ENCODE data around the gene MOV10. TPM values are rescaled to one million over a fixed set of nuclear protein-coding genes. Genes with fewer than 3 reads are reported as not detected.

Gene MOV10
- total RNA-seq, 1 donor from 2014 or later = 10.3 TPM

GRCh38 chr1:112731451-112731850 is 57.0 kb downstream of the MOV10 start:
- Histone ChIP-seq H3K4me3 (ENCODE audit: low read depth, low read length) (no peak overlapping the region), H3K27me3 (ENCODE audit: control insufficient read depth, insufficient read depth, low read length) (no peaks in the 10 kb centered on the region), H3K36me3 (ENCODE audit: control insufficient read depth, insufficient read depth, low read length) (no peaks in the 10 kb centered on the region)
- FAIRE-seq = no peak
- no peak for TF ChIP-seq CTCF (IDR thresholded peaks at IDR 0.05; ENCODE audit: insufficient read depth, low read length, severe bottlenecking)
- no peak for DNase-seq (ENCODE audit: low read depth)

GRCh38 chr1:112735752-112736151 is 61.3 kb downstream of the MOV10 start:
- no peaks in the 10 kb centered on the region for H3K27me3 ChIP-seq (ENCODE audit: control insufficient read depth, insufficient read depth, low read length)
- H3K36me3 ChIP-seq (ENCODE audit: control insufficient read depth, insufficient read depth, low read length) = no peaks in the 10 kb centered on the region
- FAIRE-seq = no peak
- no peak for TF ChIP-seq CTCF (IDR thresholded peaks at IDR 0.05; ENCODE audit: insufficient read depth, low read length, severe bottlenecking)
- peak; percentile 99 for DNase-seq (ENCODE audit: low read depth)
- H3K4me3 ChIP-seq (ENCODE audit: low read depth, low read length) = no peak overlapping the region

- FAIRE-seq = no peak
These were observed 63.1 kb downstream of the MOV10 start for GRCh38 chr1:112737573-112737972.

GRCh38 chr1:112743174-112744008 is 68.9 kb downstream of the MOV10 start:
- Histone ChIP-seq H3K27me3 (ENCODE audit: control insufficient read depth, insufficient read depth, low read length) (peaks cover 5% of the 10 kb centered on the region), H3K36me3 (ENCODE audit: control insufficient read depth, insufficient read depth, low read length) (no peaks in the 10 kb centered on the region), H3K4me3 (ENCODE audit: low read depth, low read length) (peak overlapping the region; percentile 32)
- TF ChIP-seq CTCF (IDR thresholded peaks at IDR 0.05; ENCODE audit: insufficient read depth, low read length, severe bottlenecking) = no peak
- DNase-seq (ENCODE audit: low read depth) (peak; percentile 31), FAIRE-seq (no peak)

More at GRCh38 chr1:112737573-112737972, 63.1 kb downstream of the MOV10 start:
- H3K27me3 ChIP-seq (ENCODE audit: control insufficient read depth, insufficient read depth, low read length) = no peaks in the 10 kb centered on the region
- no peak overlapping the region for H3K4me3 ChIP-seq (ENCODE audit: low read depth, low read length)
- TF ChIP-seq CTCF (IDR thresholded peaks at IDR 0.05; ENCODE audit: insufficient read depth, low read length, severe bottlenecking) = no peak
- no peaks in the 10 kb centered on the region for H3K36me3 ChIP-seq (ENCODE audit: control insufficient read depth, insufficient read depth, low read length)
- DNase-seq (ENCODE audit: low read depth) = no peak

- TF ChIP-seq CTCF (IDR thresholded peaks at IDR 0.05; ENCODE audit: insufficient read depth, low read length, severe bottlenecking) = peak; percentile 78
- H3K36me3 ChIP-seq (ENCODE audit: control insufficient read depth, insufficient read depth, low read length) = no peaks in the 10 kb centered on the region
- FAIRE-seq (no peak), DNase-seq (ENCODE audit: low read depth) (peak; percentile 37)
- peak overlapping the region; percentile 32 for H3K4me3 ChIP-seq (ENCODE audit: low read depth, low read length)
- peaks cover 5% of the 10 kb centered on the region for H3K27me3 ChIP-seq (ENCODE audit: control insufficient read depth, insufficient read depth, low read length)
These were observed 69.6 kb downstream of the MOV10 start for GRCh38 chr1:112744009-112744578.

Measured in bronchial epithelial cell (primary cell).